IMR-90 (cell line): Measurements from ENCODE around the gene SLC35B4. TPM values are rescaled to one million over a fixed set of nuclear protein-coding genes. Genes with fewer than 3 reads are reported as not detected.

ENCODE experiments used
- ATAC-seq: fragments of 200-7000 bp; cut with Tn5 transposase; 2 replicates; pipeline ENCODE4 v1.9.1; 2020; ENCODE audit warnings: low read depth, mild to moderate bottlenecking, moderate library complexity
- BruUV-seq: library from RNA; stranded (reverse); fragments of 400-500 nt; replicated peaks from 2 replicates; lab custom pipeline; 2021; lab: Mats Ljungman, UMichigan
- CTCF ChIA-PET: fragments of 300-600 bp; formaldehyde crosslinking; extraction: SDS; loops from one replicate; lab custom pipeline; 2021; ENCODE audit warnings: antibody characterized with exemption; lab: Yijun Ruan, JAX
- POLR2A ChIA-PET: fragments of 300-600 bp; sonication (Branson Sonifier 250); formaldehyde crosslinking; loops from one replicate; lab custom pipeline; 2022; ENCODE audit warnings: antibody characterized with exemption; ENCODE audit not compliant: unreplicated experiment; lab: Charles Lee
- DNase-seq: peaks from one replicate; pipeline ENCODE4 v3.0.0; 2013
- H2AFZ ChIP-seq: replicated peaks from 2 replicates; pipeline ENCODE3; 2013; ENCODE audit warnings: low read length, mild to moderate bottlenecking; ENCODE audit not compliant: poor library complexity
- H2AK5ac ChIP-seq: 2 replicates; pipeline ENCODE4 v1.6.1; 2013; ENCODE audit warnings: low read depth, low read length, inconsistent platforms
- H2AK9ac ChIP-seq: replicated peaks from 2 replicates; pipeline ENCODE3; 2013; ENCODE audit warnings: mild to moderate bottlenecking, low read depth, low read length, moderate library complexity; ENCODE audit not compliant: poor library complexity
- H2BK120ac ChIP-seq: 2 replicates; pipeline ENCODE4 v1.6.1; 2013; ENCODE audit warnings: low read depth, low read length, inconsistent platforms
- H2BK15ac ChIP-seq: 3 replicates; pipeline ENCODE4 v1.6.1; 2013; ENCODE audit warnings: low read depth, low read length, inconsistent platforms
- H2BK20ac ChIP-seq: 2 replicates; pipeline ENCODE4 v1.6.1; 2013; ENCODE audit warnings: low read depth, mild to moderate bottlenecking, inconsistent platforms, low read length, moderate library complexity
- H2BK5ac ChIP-seq: 2 replicates; pipeline ENCODE4 v1.6.1; 2013; ENCODE audit warnings: mild to moderate bottlenecking, low read depth, low read length, inconsistent platforms; ENCODE audit not compliant: poor library complexity, severe bottlenecking
- H3K14ac ChIP-seq: replicated peaks from 2 replicates; pipeline ENCODE4 v1.6.1; 2013; ENCODE audit warnings: low read depth, low read length, inconsistent platforms
- H3K18ac ChIP-seq: 2 replicates; pipeline ENCODE4 v1.6.1; 2013; ENCODE audit warnings: low read depth, low read length, control low read depth
- H3K23ac ChIP-seq: 2 replicates; pipeline ENCODE4 v1.6.1; 2013; ENCODE audit warnings: low read depth, low read length, inconsistent platforms
- H3K27ac ChIP-seq: 2 replicates; pipeline ENCODE4 v1.5.1; 2013; ENCODE audit warnings: mild to moderate bottlenecking, control low read depth, low read length; ENCODE audit not compliant: insufficient read depth
- H3K27me3 ChIP-seq: 2 replicates; pipeline ENCODE4 v1.6.1; 2013; ENCODE audit warnings: low read length; ENCODE audit not compliant: control insufficient read depth, insufficient read depth
- H3K36me3 ChIP-seq: 2 replicates; pipeline ENCODE4 v1.6.1; 2013; ENCODE audit warnings: low read length, mixed read lengths; ENCODE audit not compliant: control insufficient read depth, insufficient read depth
- H3K4ac ChIP-seq: 2 replicates; pipeline ENCODE4 v1.6.1; 2013; ENCODE audit warnings: low read depth, low read length, inconsistent platforms
- H3K4me1 ChIP-seq: 2 replicates; pipeline ENCODE4 v1.6.1; 2013; ENCODE audit warnings: low read length, mixed read lengths; ENCODE audit not compliant: control insufficient read depth, insufficient read depth
- H3K4me2 ChIP-seq: 2 replicates; pipeline ENCODE4 v1.6.1; 2013; ENCODE audit warnings: low read depth, mild to moderate bottlenecking, control low read depth, low read length, moderate library complexity
- H3K4me3 ChIP-seq: 2 replicates; pipeline ENCODE4 v1.5.1; 2013; ENCODE audit warnings: low read depth, mild to moderate bottlenecking, control low read depth, low read length, moderate library complexity; ENCODE audit not compliant: insufficient read depth
- H3K56ac ChIP-seq: 2 replicates; pipeline ENCODE4 v1.6.1; 2013; ENCODE audit warnings: low read length, inconsistent platforms; ENCODE audit not compliant: insufficient read depth; ENCODE audit errors: extremely low read depth
- H3K79me1 ChIP-seq, 2 experiments: 2 replicates each; pipeline ENCODE4 v1.6.1; 2013; ENCODE audit warnings: low read length in 2 of 2, inconsistent platforms in 1 of 2, low read depth in 1 of 2
- H3K9ac ChIP-seq: 2 replicates; pipeline ENCODE4 v1.6.1; 2013; ENCODE audit warnings: low read depth, low read length, control low read depth
- H3K9me1 ChIP-seq: 2 replicates; pipeline ENCODE4 v1.6.1; 2013; ENCODE audit warnings: low read length, inconsistent platforms; ENCODE audit not compliant: insufficient read depth
- H3K9me3 ChIP-seq: 2 replicates; pipeline ENCODE4 v1.6.1; 2013; ENCODE audit warnings: low read length; ENCODE audit not compliant: control insufficient read depth, insufficient read depth
- H4K20me1 ChIP-seq: 2 replicates; pipeline ENCODE4 v1.6.1; 2013; ENCODE audit warnings: low read length, inconsistent platforms; ENCODE audit not compliant: insufficient read depth
- H4K5ac ChIP-seq: 2 replicates; pipeline ENCODE4 v1.6.1; 2013; ENCODE audit warnings: mild to moderate bottlenecking, low read depth, low read length, control low read depth
- H4K8ac ChIP-seq, 2 experiments: 2 replicates each; pipeline ENCODE4 v1.6.1; 2013; ENCODE audit warnings: low read depth in 2 of 2, low read length in 2 of 2, control low read depth in 1 of 2, inconsistent platforms in 1 of 2
- H4K91ac ChIP-seq: 2 replicates; pipeline ENCODE4 v1.6.1; 2013; ENCODE audit warnings: low read depth, low read length, inconsistent platforms; ENCODE audit not compliant: insufficient read depth
- RCOR1 ChIP-seq: IDR thresholded peaks from 2 replicates; pipeline ENCODE4 v1.6.1; 2012; ENCODE audit warnings: mild to moderate bottlenecking, low read length, improper control_type of control experiment; ENCODE audit not compliant: insufficient replicate concordance
- USF2 ChIP-seq: fragments of 150-350 bp; IDR thresholded peaks from 2 replicates; pipeline ENCODE4 v1.6.1; 2017; ENCODE audit warnings: mild to moderate bottlenecking, antibody characterized with exemption, low read length, low read depth
- WGBS, 2 experiments: methylation state at CpG; one replicate each; pipeline versions ENCODE4 v1.1.5 to v1.1.7; 2013; ENCODE audit warnings: missing lambda C conversion rate in 2 of 2; ENCODE audit not compliant: insufficient read length in 1 of 2; ENCODE audit errors: extremely low coverage in 2 of 2; 5-methylcytosine and 5-hydroxymethylcytosine counted together
- dilution Hi-C: fragments of 300-500 bp; cut with HindIII; formaldehyde crosslinking; loops from one replicate; pipeline ENCODE4 v1.14.3; 2018; ENCODE audit warnings: low sequenced_read_pairs; ENCODE audit not compliant: unreplicated experiment
- in situ Hi-C: fragments of 300-500 bp; cut with MboI; formaldehyde crosslinking; loops from 3 replicates; pipeline ENCODE4 v1.14.3; 2019; ENCODE audit warnings: low sequenced_read_pairs, inconsistent platforms, mixed read lengths
- intact Hi-C: fragments of 100-400 bp; cut with micrococcal nuclease; formaldehyde crosslinking; loops from 2 replicates; pipeline ENCODE4 v1.10.0; 2022
- polyA plus RNA-seq, 3 experiments: library from polyadenylated mRNA; depleted of rRNA; stranded (reverse); fragments of >200 nt; gene quantifications; 2 replicates each; pipeline ENCODE4 v1.2.3, GENCODE V29; 2012; ENCODE audit warnings: low replicate concordance in 1 of 3
- total RNA-seq: library from RNA; depleted of rRNA; stranded (reverse); fragments of >200 nt; gene quantifications from 2 replicates; pipeline ENCODE4 v1.2.3, GENCODE V29; 2012
- TF ChIP-seq, protein P1 (sequence below): conservative IDR thresholded peaks from 2 replicates; pipeline ENCODE4 v1.5.1; 2012; ENCODE audit warnings: mild to moderate bottlenecking, low read depth, low read length, improper control_type of control experiment

SLC35B4 gene
- total and polyA plus RNA-seq, 2 of the 4 experiments (the other 2 are of a cell fraction): 10.0 to 15.6 TPM

GRCh38 chr7:134248196-134248595, 68.5 kb downstream of the SLC35B4 start:
- no peak for DNase-seq
- H2BK15ac ChIP-seq: no peak overlapping the region
- H2BK120ac ChIP-seq: no peak overlapping the region
- H3K14ac ChIP-seq: no peak overlapping the region
- H4K91ac ChIP-seq: no peak overlapping the region
- H3K56ac ChIP-seq: no peak overlapping the region
- ChIA-PET POLR2A (no interaction called here), CTCF (no interaction called here)
- no peaks in the 10 kb centered on the region for H4K20me1 ChIP-seq
- H2AFZ ChIP-seq: no peak overlapping the region
- no peak overlapping the region for H3K27ac ChIP-seq
- H2AK9ac ChIP-seq: no peak overlapping the region
- no peaks in the 10 kb centered on the region for H3K9me3 ChIP-seq
- no peak overlapping the region for H3K9ac ChIP-seq
- H3K4ac ChIP-seq: no peak overlapping the region
- H2BK20ac ChIP-seq: no peak overlapping the region
- H3K4me1 ChIP-seq: no peaks in the 10 kb centered on the region
- in situ Hi-C loops (no loop called here), dilution Hi-C loops (no loop called here), intact Hi-C loops (no loop called here)
- no CpG with 5 or more reads among the region's 3 CpGs for WGBS, 2 experiments
- no peak overlapping the region for H3K4me3 ChIP-seq
- ATAC-seq: no peak
- no peaks in the 10 kb centered on the region for H3K9me1 ChIP-seq
- no peak overlapping the region for H3K23ac ChIP-seq
- H3K4me2 ChIP-seq: no peak overlapping the region
- TF ChIP-seq USF2: no peak
- TF ChIP-seq, protein P1, sequence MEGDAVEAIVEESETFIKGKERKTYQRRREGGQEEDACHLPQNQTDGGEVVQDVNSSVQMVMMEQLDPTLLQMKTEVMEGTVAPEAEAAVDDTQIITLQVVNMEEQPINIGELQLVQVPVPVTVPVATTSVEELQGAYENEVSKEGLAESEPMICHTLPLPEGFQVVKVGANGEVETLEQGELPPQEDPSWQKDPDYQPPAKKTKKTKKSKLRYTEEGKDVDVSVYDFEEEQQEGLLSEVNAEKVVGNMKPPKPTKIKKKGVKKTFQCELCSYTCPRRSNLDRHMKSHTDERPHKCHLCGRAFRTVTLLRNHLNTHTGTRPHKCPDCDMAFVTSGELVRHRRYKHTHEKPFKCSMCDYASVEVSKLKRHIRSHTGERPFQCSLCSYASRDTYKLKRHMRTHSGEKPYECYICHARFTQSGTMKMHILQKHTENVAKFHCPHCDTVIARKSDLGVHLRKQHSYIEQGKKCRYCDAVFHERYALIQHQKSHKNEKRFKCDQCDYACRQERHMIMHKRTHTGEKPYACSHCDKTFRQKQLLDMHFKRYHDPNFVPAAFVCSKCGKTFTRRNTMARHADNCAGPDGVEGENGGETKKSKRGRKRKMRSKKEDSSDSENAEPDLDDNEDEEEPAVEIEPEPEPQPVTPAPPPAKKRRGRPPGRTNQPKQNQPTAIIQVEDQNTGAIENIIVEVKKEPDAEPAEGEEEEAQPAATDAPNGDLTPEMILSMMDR: no peak
- TF ChIP-seq RCOR1: no peak
- no peak overlapping the region for H2AK5ac ChIP-seq
- no TSS peak for BruUV-seq
- H3K27me3 ChIP-seq: 0 out of 2 replicates have a peak, but pooled peaks cover 2% of the 10 kb centered on the region
- H3K79me1 ChIP-seq: no peaks in the 10 kb centered on the region
- H3K36me3 ChIP-seq: no peaks in the 10 kb centered on the region
- no peak overlapping the region for H4K8ac ChIP-seq
- no peak overlapping the region for H2BK5ac ChIP-seq
- no peak overlapping the region for H4K5ac ChIP-seq
- no peak overlapping the region for H3K18ac ChIP-seq
